Measurements from ENCODE around the gene KIF23. TPM values are rescaled to one million over a fixed set of nuclear protein-coding genes. Genes with fewer than 3 reads are reported as not detected.

KIF23 gene
- total and polyA plus RNA-seq, 12 donors: 0.17 to 3.4 (median 0.57) TPM

DNA sequence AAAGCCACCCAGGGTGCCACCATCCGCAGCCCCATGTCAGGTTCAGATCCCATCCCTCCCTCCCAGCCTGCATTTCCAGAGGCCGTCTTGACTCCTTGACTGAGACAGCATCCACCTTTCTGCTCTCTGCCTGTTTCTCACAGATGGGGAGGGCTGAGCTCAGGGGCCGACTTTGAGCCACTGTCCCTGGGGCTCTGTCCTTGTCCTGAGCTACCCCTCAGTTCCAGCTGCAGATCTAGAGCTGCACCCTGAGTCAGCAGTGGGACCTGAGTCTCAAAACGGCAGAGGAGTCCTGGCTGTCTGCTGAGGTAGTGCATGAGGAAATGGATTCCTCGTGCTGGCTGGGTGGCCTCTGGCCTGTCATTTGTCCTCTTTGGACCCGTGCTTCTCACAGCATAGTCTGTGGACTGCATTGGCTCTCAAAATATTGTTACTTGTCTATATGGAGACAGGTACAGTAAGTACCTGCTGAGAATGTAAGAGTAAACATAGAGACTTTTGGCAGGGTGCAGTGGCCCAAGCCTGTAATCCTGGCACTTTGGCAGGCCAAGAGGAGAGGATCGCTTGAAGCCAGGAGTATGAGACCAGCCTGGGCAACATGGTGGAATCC lies 60.8 kb downstream of the KIF23 start:
- no peak for ATAC-seq
- Histone ChIP-seq H3K27me3 (peaks cover 0 to 8% (median 0%) of the 10 kb centered on the region in 7 donors), H3K27ac (no peak overlapping the region), H3K4me1 (peaks cover 0 to 3% (median 0%) of the 10 kb centered on the region in 9 donors), H3K9me3 (peaks cover 0 to 6% (median 2%) of the 10 kb centered on the region in 11 donors), H3K4me3 (no peak overlapping the region), H3K36me3 (no peaks in the 10 kb centered on the region)
- TF ChIP-seq, protein P1, sequence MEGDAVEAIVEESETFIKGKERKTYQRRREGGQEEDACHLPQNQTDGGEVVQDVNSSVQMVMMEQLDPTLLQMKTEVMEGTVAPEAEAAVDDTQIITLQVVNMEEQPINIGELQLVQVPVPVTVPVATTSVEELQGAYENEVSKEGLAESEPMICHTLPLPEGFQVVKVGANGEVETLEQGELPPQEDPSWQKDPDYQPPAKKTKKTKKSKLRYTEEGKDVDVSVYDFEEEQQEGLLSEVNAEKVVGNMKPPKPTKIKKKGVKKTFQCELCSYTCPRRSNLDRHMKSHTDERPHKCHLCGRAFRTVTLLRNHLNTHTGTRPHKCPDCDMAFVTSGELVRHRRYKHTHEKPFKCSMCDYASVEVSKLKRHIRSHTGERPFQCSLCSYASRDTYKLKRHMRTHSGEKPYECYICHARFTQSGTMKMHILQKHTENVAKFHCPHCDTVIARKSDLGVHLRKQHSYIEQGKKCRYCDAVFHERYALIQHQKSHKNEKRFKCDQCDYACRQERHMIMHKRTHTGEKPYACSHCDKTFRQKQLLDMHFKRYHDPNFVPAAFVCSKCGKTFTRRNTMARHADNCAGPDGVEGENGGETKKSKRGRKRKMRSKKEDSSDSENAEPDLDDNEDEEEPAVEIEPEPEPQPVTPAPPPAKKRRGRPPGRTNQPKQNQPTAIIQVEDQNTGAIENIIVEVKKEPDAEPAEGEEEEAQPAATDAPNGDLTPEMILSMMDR (IDR thresholded peaks at IDR 0.05): no peak
- intact Hi-C loops (cut with DNase I): loop anchor here in 8 of 10 donors (1.0 to 10.0 kb wide), 11 partner anchors 177 to 1014 kb away; partner anchors contain the start of gene TLE3 (in 1 of the 8)
- 73 to 78% methylated on average over 7 of the region's 7 CpGs for WGBS, 2 donors
- no peak for DNase-seq

DNA sequence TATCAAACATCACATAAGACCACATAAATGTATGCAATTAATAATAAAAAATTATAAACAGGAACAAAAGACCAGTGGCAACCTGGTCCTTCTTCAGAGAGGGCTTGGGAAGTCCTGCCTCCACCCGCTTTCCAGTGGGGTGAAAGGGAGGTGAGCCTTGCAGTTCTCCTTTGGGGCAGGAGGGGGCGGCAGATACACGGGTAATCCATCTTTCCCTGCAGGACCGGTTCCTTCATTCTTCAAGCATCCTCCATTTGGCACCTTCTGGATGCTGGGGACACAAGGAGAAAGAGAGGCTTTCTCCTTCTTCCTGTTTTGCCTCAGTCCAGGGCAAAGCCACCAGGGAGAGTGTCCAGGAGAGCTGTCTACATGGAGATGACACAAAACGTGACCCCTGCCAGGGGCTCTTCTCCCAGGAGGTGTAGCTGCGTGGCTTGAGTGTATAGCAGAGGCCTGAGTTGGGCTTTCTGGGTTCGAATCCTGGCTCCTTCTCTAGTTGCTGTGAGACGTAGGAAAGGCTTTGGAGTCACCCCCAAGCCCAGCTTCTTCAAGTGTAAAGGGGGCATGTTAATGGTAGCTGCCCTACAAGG lies 61.7 kb downstream of the KIF23 start:
- peak; percentile 65 to 89 (median 80) for ATAC-seq
- 31 to 44% methylated on average over 8 of the region's 8 CpGs for WGBS, 2 donors
- DNase-seq: peak; percentile 73 to 81
- Histone ChIP-seq H3K36me3 (no peaks in the 10 kb centered on the region), H3K4me3 (no peak overlapping the region), H3K4me1 (peaks cover 0 to 3% (median 0%) of the 10 kb centered on the region in 9 donors), H3K27ac (no peak overlapping the region), H3K9me3 (peaks cover 0 to 10% (median 5%) of the 10 kb centered on the region in 11 donors), H3K27me3 (peaks cover 0 to 8% (median 0%) of the 10 kb centered on the region in 7 donors)
- intact Hi-C loops (cut with DNase I): loop anchor here in 8 of 10 donors (1.0 to 10.0 kb wide), 10 partner anchors 176 to 1013 kb away; partner anchors contain the start of gene TLE3 (in 1 of the 8)
- TF ChIP-seq, protein P1 (IDR thresholded peaks at IDR 0.05): peak; percentile 82 to 97 (median 94)

DNA sequence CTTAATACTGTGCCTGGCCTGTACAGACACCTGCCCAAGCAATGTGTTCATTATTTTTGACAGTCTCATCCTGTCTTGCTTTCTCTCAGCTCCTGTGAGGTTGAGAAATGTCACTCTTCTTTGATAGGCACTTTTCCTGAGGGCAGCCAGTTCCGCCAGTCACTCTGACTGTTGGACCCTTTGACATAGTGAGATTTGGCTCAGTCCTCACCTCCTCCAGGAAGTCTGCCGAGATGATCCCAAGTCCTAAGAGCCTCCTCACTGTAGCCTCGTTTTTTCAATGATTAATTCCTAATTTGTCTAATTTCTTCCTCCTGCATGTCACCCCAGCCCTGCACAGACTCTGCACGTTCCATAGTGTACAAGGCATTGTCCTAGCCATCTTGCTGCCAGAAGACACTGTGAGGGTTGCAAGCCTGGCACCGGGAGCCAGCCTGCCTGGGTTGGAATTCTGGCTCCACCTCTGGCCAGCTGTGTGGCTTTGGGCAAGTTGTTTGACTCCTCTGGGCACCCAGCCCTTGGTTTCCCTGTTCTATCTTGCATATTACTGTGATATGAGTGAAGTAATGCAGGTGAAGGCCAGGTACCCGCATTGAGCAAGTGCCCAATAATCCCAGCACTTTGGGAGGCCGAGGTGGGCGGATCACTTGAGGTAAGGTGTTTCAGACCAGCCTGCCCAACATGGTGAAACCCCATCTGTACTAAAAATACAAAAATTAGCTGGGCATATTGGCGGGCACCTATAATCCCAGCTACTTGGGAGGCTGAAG lies 62.7 kb downstream of the KIF23 start:
- TF ChIP-seq, protein P1 (IDR thresholded peaks at IDR 0.05): no peak
- peaks cover 0 to 8% (median 0%) of the 10 kb centered on the region in 7 donors for H3K27me3 ChIP-seq
- H3K4me1 ChIP-seq: peaks cover 0 to 3% (median 0%) of the 10 kb centered on the region in 9 donors
- intact Hi-C loops (cut with DNase I): loop anchor here in 8 of 10 donors (2.0 to 10.0 kb wide), 8 partner anchors 175 to 1012 kb away; partner anchors contain the start of gene TLE3 (in 1 of the 8)
- WGBS, 2 donors: 83 to 86% methylated on average over 9 of the region's 9 CpGs
- DNase-seq (no peak), ATAC-seq (no peak)
- no peak overlapping the region for H3K4me3 ChIP-seq
- no peak overlapping the region for H3K27ac ChIP-seq
- H3K9me3 ChIP-seq: peaks cover 0 to 10% (median 5%) of the 10 kb centered on the region in 11 donors
- no peaks in the 10 kb centered on the region for H3K36me3 ChIP-seq

DNA sequence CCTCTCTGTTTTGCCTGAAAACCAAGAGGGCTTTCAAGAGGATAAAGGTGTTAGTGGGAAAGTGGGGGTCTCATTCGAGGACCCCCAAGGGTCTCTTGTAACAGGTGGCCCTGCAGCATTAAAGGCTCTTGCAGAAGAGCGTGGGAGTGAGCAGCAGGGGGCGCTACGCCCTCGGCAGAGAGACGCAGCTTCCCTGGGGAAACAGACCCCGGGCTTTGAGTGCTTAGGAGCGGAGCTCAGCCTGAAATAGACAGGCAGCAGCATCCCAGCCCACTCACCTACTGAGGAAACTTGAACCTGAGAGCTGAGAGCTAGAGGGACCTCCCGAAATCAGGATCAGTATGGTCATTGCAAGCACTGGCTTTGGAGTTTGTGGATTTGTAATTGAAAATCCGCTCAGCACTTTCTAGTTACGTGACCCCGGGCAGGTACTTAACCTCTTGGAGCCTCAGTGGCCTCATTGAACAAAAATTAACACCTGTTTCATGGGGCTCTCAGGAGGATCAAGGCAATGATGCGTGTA lies 64.2 kb downstream of the KIF23 start:
- ATAC-seq (peak in 6 of 8 donors; percentile 50 to 66 (median 59)), DNase-seq (peak; percentile 21 to 57)
- 33 to 35% methylated on average over 13 of the region's 13 CpGs for WGBS, 2 donors
- Histone ChIP-seq H3K27ac (no peak overlapping the region), H3K9me3 (peaks cover 0 to 10% (median 5%) of the 10 kb centered on the region in 11 donors), H3K4me1 (peaks cover 0 to 3% (median 0%) of the 10 kb centered on the region in 9 donors), H3K4me3 (no peak overlapping the region), H3K27me3 (peaks cover 0 to 8% (median 0%) of the 10 kb centered on the region in 7 donors), H3K36me3 (no peaks in the 10 kb centered on the region)
- intact Hi-C loops (cut with DNase I): loop anchor here in 8 of 10 donors (2.0 to 10.0 kb wide), 8 partner anchors 174 to 1010 kb away; partner anchors contain the start of gene TLE3 (in 1 of the 8)
- TF ChIP-seq, protein P1 (IDR thresholded peaks at IDR 0.05): peak; percentile 53 to 91 (median 83)
